Adipose tissue (tissue), 3 donors: ENCODE measurements around the gene COPS7A. TPM values are rescaled to one million over a fixed set of nuclear protein-coding genes. Genes with fewer than 3 reads are reported as not detected.

ENCODE experiments used
- H3K27ac ChIP-seq: one replicate; pipeline ENCODE4 v1.5.1; 2013; ENCODE audit warnings: low read depth, low read length
- WGBS, 3 donors: extraction: QIAGEN DNeasy Blood & Tissue Kit; methylation state at CpG; one replicate each; pipeline ENCODE4 v1.1.7; 2013; 5-methylcytosine and 5-hydroxymethylcytosine counted together
- polyA plus RNA-seq, 3 donors: library from polyadenylated mRNA; stranded (reverse); fragments of 200-250 nt; gene quantifications; one replicate each; pipeline ENCODE4 v1.2.3, GENCODE V29; 2013
- donor health status: healthy with polysubstance abuse.
- donor health status: Bipolar disorder and iron deficiency.
- donor health status: healthy.

COPS7A gene
- polyA plus RNA-seq, 3 donors: 33.5 to 71.9 (median 66.1) TPM

DNA sequence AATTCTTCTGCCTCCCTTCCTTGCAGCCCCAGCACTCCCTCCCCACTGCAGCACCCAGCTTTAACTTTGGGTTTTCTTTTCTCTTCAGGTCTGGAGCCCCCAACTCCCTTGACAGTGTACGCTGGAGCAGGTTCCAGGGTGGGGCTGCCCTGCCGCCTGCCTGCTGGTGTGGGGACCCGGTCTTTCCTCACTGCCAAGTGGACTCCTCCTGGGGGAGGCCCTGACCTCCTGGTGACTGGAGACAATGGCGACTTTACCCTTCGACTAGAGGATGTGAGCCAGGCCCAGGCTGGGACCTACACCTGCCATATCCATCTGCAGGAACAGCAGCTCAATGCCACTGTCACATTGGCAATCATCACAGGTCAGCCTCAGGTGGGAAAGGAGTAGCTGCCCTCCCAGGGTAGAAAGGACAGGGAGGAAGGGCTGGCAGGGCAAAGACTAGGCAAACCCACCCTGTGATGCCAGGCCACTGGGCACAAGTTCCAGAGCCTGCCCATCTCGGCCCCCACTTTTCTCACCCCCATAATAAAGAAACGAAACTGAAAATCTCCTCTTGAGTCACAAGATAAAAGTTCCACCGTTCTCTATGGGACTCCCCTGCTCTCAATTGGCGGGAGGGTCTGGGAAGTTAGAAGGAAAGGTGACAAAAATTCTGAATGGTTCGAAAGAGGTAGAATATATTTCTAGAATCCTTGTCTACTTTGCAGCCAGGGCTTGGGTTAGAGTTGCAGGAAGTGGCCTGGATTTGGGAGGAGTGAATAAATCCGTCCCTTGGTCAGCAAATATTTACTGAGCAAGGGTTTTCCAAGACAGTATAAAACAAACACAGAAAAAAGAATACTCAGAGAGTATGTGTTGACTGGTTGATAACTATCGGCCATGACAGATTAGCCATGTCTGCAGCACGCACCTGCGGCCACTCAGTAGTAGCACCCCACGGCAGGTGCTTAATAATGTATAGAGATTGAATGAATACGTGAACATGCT is 51.6 kb downstream of the COPS7A start:
- 68 to 87% (median 80%) methylated on average over 16 of the region's 16 CpGs for WGBS, 3 donors
- no peak overlapping the region for H3K27ac ChIP-seq

DNA sequence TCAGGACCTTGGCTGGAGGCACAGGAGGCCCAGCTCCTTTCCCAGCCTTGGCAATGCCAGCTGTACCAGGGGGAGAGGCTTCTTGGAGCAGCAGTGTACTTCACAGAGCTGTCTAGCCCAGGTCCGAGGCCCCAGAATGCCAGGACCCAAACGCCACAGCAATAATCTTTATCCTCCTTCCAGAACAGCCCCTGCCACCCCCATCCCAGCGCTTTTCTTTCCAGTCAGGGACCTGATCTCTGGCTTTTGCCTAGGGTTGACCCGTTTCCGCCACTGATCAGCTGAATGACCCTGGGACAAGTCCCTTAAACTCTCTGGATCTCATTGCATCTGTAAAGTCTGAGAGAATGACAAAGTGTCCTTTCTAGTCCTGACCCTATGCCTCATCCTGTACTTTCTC is 53.5 kb downstream of the COPS7A start:
- no peak overlapping the region for H3K27ac ChIP-seq
- WGBS, 3 donors: 91 to 99% (median 92%) methylated on average over 5 of the region's 5 CpGs

DNA sequence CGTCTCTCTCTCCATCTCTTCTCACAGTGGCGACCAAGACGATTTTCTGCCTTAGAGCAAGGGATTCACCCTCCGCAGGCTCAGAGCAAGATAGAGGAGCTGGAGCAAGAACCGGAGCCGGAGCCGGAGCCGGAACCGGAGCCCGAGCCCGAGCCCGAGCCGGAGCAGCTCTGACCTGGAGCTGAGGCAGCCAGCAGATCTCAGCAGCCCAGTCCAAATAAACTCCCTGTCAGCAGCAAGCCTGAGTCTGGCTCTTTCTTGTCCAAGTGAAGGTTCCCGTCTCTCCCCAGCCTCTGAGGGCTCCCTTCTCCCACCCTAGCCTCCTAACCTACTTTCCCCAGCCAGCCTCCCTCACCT is 54.3 kb downstream of the COPS7A start:
- 24 to 58% (median 44%) methylated on average over 14 of the region's 14 CpGs for WGBS, 3 donors
- no peak overlapping the region for H3K27ac ChIP-seq

DNA sequence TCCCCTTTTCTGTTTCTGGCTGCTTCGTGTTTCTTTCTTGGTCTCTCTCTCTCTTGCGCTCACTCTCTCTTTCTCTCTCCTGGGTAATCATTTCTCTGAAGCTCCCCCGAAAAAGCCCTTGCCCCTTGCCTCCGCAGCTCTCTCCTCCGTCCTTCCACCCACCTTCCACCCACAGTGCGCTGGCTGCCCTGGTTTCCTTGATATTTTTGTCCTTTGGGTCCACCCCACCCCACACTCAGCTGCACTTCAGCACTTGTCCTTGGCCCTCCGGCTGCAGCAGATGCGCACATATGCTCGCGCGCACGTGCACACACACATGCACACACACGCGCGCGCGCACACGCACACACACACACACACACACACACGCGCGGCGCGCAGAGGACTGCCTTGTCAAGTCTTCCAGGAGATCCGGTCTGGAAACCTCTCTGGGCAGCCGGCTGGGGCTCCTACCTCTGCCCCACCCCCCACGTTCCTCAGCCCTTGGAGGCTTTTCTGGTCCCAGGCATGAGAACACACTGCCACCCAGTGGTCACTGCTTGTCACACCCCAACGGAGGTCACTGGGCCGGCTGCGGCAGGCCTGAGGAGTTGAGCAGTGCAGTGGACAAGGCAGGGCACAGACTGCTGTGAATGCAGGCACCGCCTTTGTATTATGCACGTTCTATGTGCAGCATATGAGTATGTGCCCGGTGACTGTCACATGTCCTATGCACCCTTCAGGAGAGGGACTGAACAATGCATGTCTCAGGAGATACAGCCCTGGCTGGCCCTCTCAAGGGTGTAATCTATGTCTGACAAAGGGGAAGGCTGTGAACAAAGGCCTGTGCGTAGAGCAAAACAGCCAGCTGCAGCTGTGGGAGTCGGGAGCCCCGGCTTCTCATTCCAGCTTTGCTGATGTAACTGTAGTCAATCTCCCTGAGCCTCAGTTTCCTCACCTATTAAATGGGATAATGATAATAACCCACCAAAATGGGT is 55.0 kb downstream of the COPS7A start:
- H3K27ac ChIP-seq: no peak overlapping the region
- WGBS, 3 donors: 3 to 4% (median 4%) methylated on average over 35 of the region's 35 CpGs

DNA sequence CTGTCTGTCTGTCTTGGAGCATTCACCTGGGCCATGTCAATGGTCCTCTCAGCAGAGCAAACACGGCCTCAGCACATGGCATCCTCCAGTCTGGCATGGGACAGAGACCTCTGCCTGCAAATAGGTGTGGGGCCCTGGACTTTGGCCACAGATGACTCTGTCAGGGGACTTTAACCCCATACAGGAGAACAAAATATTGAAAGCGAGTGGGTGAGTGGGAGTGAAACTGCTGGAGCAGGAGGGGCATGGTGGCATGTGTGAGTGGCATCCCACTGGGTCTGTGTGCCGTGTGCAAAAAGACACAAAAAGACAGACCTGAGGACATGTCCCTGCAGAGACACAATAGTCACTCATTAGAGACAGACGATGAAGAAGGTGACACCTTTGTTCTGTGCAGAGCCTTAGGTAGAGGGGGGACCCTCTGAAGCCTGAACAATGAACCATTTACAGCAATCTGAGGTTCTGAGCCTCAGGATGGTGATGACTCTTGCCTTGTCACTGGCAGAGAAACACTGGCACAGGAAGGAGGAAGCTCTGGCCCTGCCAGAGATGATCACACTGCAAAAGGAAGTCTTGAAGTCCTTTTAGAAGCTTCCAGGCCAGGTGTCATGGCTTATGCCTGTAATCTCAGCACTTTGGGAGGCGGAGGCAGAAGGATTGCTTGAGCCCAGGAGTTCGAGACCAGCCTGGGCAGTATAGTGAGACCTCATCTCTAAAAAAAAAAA is 56.0 kb downstream of the COPS7A start:
- WGBS, 3 donors: 82 to 88% (median 86%) methylated on average over 6 of the region's 6 CpGs
- no peak overlapping the region for H3K27ac ChIP-seq

DNA sequence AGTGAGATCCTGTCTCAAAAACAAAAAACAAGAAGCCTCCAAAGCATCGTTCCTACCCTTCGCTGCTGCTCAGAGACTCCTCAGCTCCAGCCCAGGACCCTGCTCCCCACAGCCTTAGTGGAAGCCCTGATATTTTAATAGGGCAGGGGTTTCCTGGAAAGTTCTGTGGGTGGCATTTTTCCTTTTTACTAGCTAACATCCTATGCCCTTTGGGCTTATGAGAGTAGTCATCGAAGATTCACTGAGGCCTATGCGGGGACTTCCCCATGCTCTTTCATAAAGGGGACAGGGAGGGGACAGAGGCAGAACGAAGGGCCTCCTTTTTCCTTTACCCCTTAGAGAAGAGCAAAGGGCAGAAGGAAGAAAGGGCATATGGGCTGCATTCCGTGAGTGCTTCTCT is 56.7 kb downstream of the COPS7A start:
- no peak overlapping the region for H3K27ac ChIP-seq
- whole genome bisulfite sequencing, 3 donors: 79 to 91% (median 84%) methylated on average over 6 of the region's 6 CpGs

Other genes starting within 250 kb of the COPS7A start
- 100 to 1,000 TPM in 1 of 3 donors, 10 to 100 TPM in 2; 74.8 to 100 (median 94.9) TPM for gene MRPL51, start 230.8 kb upstream of the COPS7A start, polyA plus RNA-seq
- gene NCAPD2, start 229.9 kb upstream of the COPS7A start, polyA plus RNA-seq: 1 to 10 TPM; 5.5 to 7.4 (median 7.1) TPM
- gene GAPDH, start 189.5 kb upstream of the COPS7A start, polyA plus RNA-seq: 1,000 to 10,000 TPM in 2 of 3 donors, 100 to 1,000 TPM in 1; 763 to 1,731 (median 1,287) TPM
- gene IFFO1, start 168.0 kb upstream of the COPS7A start, polyA plus RNA-seq: 10 to 100 TPM in 2 of 3 donors, 1 to 10 TPM in 1; 7.3 to 18.7 (median 15.3) TPM
- 10 to 100 TPM; 11.8 to 42.9 (median 22.0) TPM for gene NOP2, start 155.8 kb upstream of the COPS7A start, polyA plus RNA-seq
- 100 to 1,000 TPM in 1 of 3 donors, 10 to 100 TPM in 2; 77.3 to 133 (median 92.3) TPM for gene CHD4, start 116.7 kb upstream of the COPS7A start, polyA plus RNA-seq
- gene LPAR5, start 88.1 kb upstream of the COPS7A start, polyA plus RNA-seq: 1 to 10 TPM in 1 of 3 donors, under 1 TPM in 2; 0.11 to 1.0 (median 0.35) TPM
- gene ACRBP, start 76.6 kb upstream of the COPS7A start, polyA plus RNA-seq: 1 to 10 TPM in 1 of 3 donors, under 1 TPM in 1, not detected in 1; 0.74 to 1.6 TPM
- gene ING4, start 60.9 kb upstream of the COPS7A start, polyA plus RNA-seq: 10 to 100 TPM; 23.2 to 28.7 (median 25.2) TPM
- gene ZNF384, start 34.7 kb upstream of the COPS7A start, polyA plus RNA-seq: 10 to 100 TPM; 25.2 to 35.8 (median 25.7) TPM
- under 1 TPM in 2 of 3 donors, not detected in 1; 0.09 to 0.49 TPM for gene PIANP, start 23.2 kb upstream of the COPS7A start, polyA plus RNA-seq
- gene MLF2, start 29.1 kb downstream of the COPS7A start, polyA plus RNA-seq: 100 to 1,000 TPM in 2 of 3 donors, 10 to 100 TPM in 1; 78.2 to 196 (median 188) TPM
- gene PTMS, start 42.3 kb downstream of the COPS7A start, polyA plus RNA-seq: 100 to 1,000 TPM in 2 of 3 donors, 10 to 100 TPM in 1; 71.7 to 632 (median 263) TPM
- gene LAG3, start 48.5 kb downstream of the COPS7A start, polyA plus RNA-seq: 1 to 10 TPM in 2 of 3 donors, under 1 TPM in 1; 0.08 to 3.0 (median 1.0) TPM
- gene CD4, start 65.5 kb downstream of the COPS7A start, polyA plus RNA-seq: 10 to 100 TPM in 1 of 3 donors, 1 to 10 TPM in 2; 3.7 to 11.2 (median 7.6) TPM
- gene GPR162, start 97.8 kb downstream of the COPS7A start, polyA plus RNA-seq: 1 to 10 TPM; 2.0 to 5.1 (median 5.1) TPM
- 1 to 10 TPM; 5.4 to 9.0 (median 7.4) TPM for gene P3H3, start 104.4 kb downstream of the COPS7A start, polyA plus RNA-seq
- 1 to 10 TPM in 1 of 3 donors, under 1 TPM in 2; 0.86 to 1.7 (median 0.89) TPM for gene GNB3, start 116.9 kb downstream of the COPS7A start, polyA plus RNA-seq
- gene CDCA3, start 127.2 kb downstream of the COPS7A start, polyA plus RNA-seq: 1 to 10 TPM in 1 of 3 donors, under 1 TPM in 2; 0.52 to 1.1 (median 0.64) TPM
- 10 to 100 TPM; 14.7 to 32.5 (median 28.5) TPM for gene USP5, start 128.1 kb downstream of the COPS7A start, polyA plus RNA-seq
- 100 to 1,000 TPM; 244 to 500 (median 371) TPM for gene TPI1, start 143.5 kb downstream of the COPS7A start, polyA plus RNA-seq
- 1 to 10 TPM; 5.4 to 6.2 (median 5.6) TPM for gene SPSB2, start 149.3 kb downstream of the COPS7A start, polyA plus RNA-seq
- gene LRRC23, start 180.8 kb downstream of the COPS7A start, polyA plus RNA-seq: 10 to 100 TPM in 1 of 3 donors, 1 to 10 TPM in 2; 3.0 to 11.7 (median 4.8) TPM
- 10 to 100 TPM in 1 of 3 donors, 1 to 10 TPM in 2; 2.6 to 11.9 (median 4.1) TPM for gene ENO2, start 190.5 kb downstream of the COPS7A start, polyA plus RNA-seq
- gene ATN1, start 203.9 kb downstream of the COPS7A start, polyA plus RNA-seq: 100 to 1,000 TPM in 2 of 3 donors, 10 to 100 TPM in 1; 38.1 to 127 (median 119) TPM
- not detected for gene RNU7-1, start 219.8 kb downstream of the COPS7A start, polyA plus RNA-seq
- 100 to 1,000 TPM; 326 to 584 (median 368) TPM for gene C12orf57, start 220.0 kb downstream of the COPS7A start, polyA plus RNA-seq
- 10 to 100 TPM; 18.8 to 44.0 (median 24.2) TPM for gene PTPN6, start 227.3 kb downstream of the COPS7A start, polyA plus RNA-seq
- 100 to 1,000 TPM; 147 to 221 (median 166) TPM for gene PHB2, start 246.6 kb downstream of the COPS7A start, polyA plus RNA-seq
- 10 to 100 TPM; 11.2 to 26.6 (median 22.9) TPM for gene EMG1, start 246.9 kb downstream of the COPS7A start, polyA plus RNA-seq